HCT116 (cell line): ENCODE data around the gene KIF1A. TPM values are rescaled to one million over a fixed set of nuclear protein-coding genes. Genes with fewer than 3 reads are reported as not detected.

Experiments used
- ATAC-seq: fragments of 200-7000 bp; cut with Tn5 transposase; 2 replicates; pipeline ENCODE4 v1.9.1; 2020; ENCODE audit warnings: mild to moderate bottlenecking, moderate library complexity
- BruUV-seq: library from RNA; stranded (reverse); fragments of 400-500 nt; replicated peaks from 2 replicates; lab custom pipeline; 2021; lab: Mats Ljungman, UMichigan
- CTCF ChIA-PET: fragments of 300-600 bp; sonication (Branson Sonifier 250); formaldehyde crosslinking; loops from one replicate; lab custom pipeline; 2021; ENCODE audit warnings: antibody characterized with exemption; lab: Charles Lee
- POLR2A ChIA-PET: fragments of 300-600, 350-600 bp; sonication (Branson Sonifier 250); formaldehyde crosslinking; loops from one replicate; lab custom pipeline; 2021; ENCODE audit warnings: antibody characterized with exemption; lab: Charles Lee
- RAD21 ChIA-PET, 2 experiments: fragments of 300-600 bp; sonication (Branson Sonifier 250); formaldehyde crosslinking; loops; one replicate each; lab custom pipeline; 2023; ENCODE audit warnings: low total read pairs in 2 of 2; ENCODE audit not compliant: uncharacterized antibody in 2 of 2, unreplicated experiment in 2 of 2, low non-redundant PET in 1 of 2; lab: Charles Lee
- DNase-seq: peaks from one replicate; pipeline ENCODE4 v3.0.0-alpha.2; 2010; ENCODE audit warnings: low read depth, low spot score
- H2AFZ ChIP-seq: fragments of 200-600 bp; shearing (Covaris generic), sonication (generic); 2 replicates; pipeline ENCODE4 v1.6.1; 2017; ENCODE audit warnings: low read depth, mixed run types, mixed read lengths, antibody characterized with exemption, low read length; ENCODE audit not compliant: poor library complexity, severe bottlenecking
- H3K27ac ChIP-seq: 2 replicates; pipeline ENCODE4 v1.5.1; 2012; ENCODE audit warnings: low read depth, low read length
- H3K27me3 ChIP-seq: fragments of 200-600 bp; sonication (generic); 2 replicates; pipeline ENCODE4 v1.6.1; 2016; ENCODE audit warnings: mixed run types, low read length, mixed read lengths; ENCODE audit not compliant: insufficient read depth
- H3K36me3 ChIP-seq, 2 experiments: fragments of 200-500 bp in 1 of 2; fragments of 200-600 bp in 1 of 2; sonication (Bioruptor generic) in 1 of 2; sonication (generic) in 1 of 2; 2 replicates each; pipeline versions ENCODE4 v1.5.1 to v1.6.1; 2014 to 2016; ENCODE audit warnings: low read length in 2 of 2, inconsistent platforms in 1 of 2, mixed read lengths in 1 of 2, mixed run types in 1 of 2; ENCODE audit not compliant: insufficient read depth in 2 of 2, control insufficient read depth in 1 of 2
- H3K4me1 ChIP-seq, 2 experiments: fragments of 200-600 bp in 1 of 2; sonication (generic) in 1 of 2; 2 replicates each; pipeline versions ENCODE4 v1.5.1 to v1.6.1; 2012 to 2017; ENCODE audit warnings: low read length in 2 of 2, inconsistent platforms in 1 of 2, mild to moderate bottlenecking in 1 of 2, mixed read lengths in 1 of 2, mixed run types in 1 of 2, moderate library complexity in 1 of 2; ENCODE audit not compliant: insufficient read depth in 2 of 2, control insufficient read depth in 1 of 2
- H3K4me2 ChIP-seq: fragments of 200-600 bp; sonication (generic); 2 replicates; pipeline ENCODE4 v1.6.1; 2017; ENCODE audit warnings: mixed run types, low read length, mixed read lengths
- H3K4me3 ChIP-seq, 2 experiments: fragments of 200-600 bp in 1 of 2; sonication (generic) in 1 of 2; replicated peaks in 1 of 2; 2 replicates each; pipeline ENCODE4 v1.5.1; 2011 to 2016; ENCODE audit warnings: low read length in 2 of 2, control low read depth in 1 of 2, low read depth in 1 of 2, mild to moderate bottlenecking in 1 of 2, mixed read lengths in 1 of 2, mixed run types in 1 of 2
- H3K79me2 ChIP-seq: fragments of 200-600 bp; sonication (generic); 2 replicates; pipeline ENCODE4 v1.6.1; 2017; ENCODE audit warnings: mild to moderate bottlenecking, mixed run types, low read length, moderate library complexity, mixed read lengths; ENCODE audit not compliant: insufficient read depth
- H3K9ac ChIP-seq: fragments of 200-600 bp; sonication (generic); 2 replicates; pipeline ENCODE4 v1.6.1; 2016; ENCODE audit warnings: low read length, mixed read lengths
- H3K9me2 ChIP-seq: fragments of 200-600 bp; sonication (generic), shearing (Covaris generic); 2 replicates; pipeline ENCODE4 v1.6.1; 2017; ENCODE audit warnings: mixed run types, mild to moderate bottlenecking, moderate library complexity; ENCODE audit not compliant: insufficient read depth
- H3K9me3 ChIP-seq, 2 experiments: fragments of 200-500 bp in 1 of 2; fragments of 200-600 bp in 1 of 2; sonication (Bioruptor generic) in 1 of 2; sonication (generic) in 1 of 2; 2 replicates each; pipeline ENCODE4 v1.6.1; 2014 to 2017; ENCODE audit warnings: low read length in 2 of 2, mixed read lengths in 2 of 2, inconsistent platforms in 1 of 2, low read depth in 1 of 2, mild to moderate bottlenecking in 1 of 2, mixed run types in 1 of 2, moderate library complexity in 1 of 2; ENCODE audit not compliant: control insufficient read depth in 1 of 2, insufficient read depth in 1 of 2
- H4K20me1 ChIP-seq: fragments of 200-600 bp; sonication (generic), shearing (Covaris generic); 2 replicates; pipeline ENCODE4 v1.6.1; 2017; ENCODE audit warnings: mixed run types, mild to moderate bottlenecking, moderate library complexity; ENCODE audit not compliant: insufficient read depth
- CEBPB ChIP-seq: IDR thresholded peaks from 2 replicates; pipeline ENCODE4 v1.6.1; 2012; ENCODE audit warnings: low read depth
- CTCF ChIP-seq, 3 experiments: fragments of 200-600 bp in 1 of 3; sonication (generic) in 1 of 3; IDR thresholded peaks in 2 of 3; conservative IDR thresholded peaks in 1 of 3; 2 replicates each; pipeline ENCODE4 v1.5.1; 2012 to 2017; ENCODE audit warnings: low read depth in 2 of 3, low read length in 2 of 3, antibody characterized with exemption in 1 of 3, borderline replicate concordance in 1 of 3, control low read depth in 1 of 3, mild to moderate bottlenecking in 1 of 3, mixed read lengths in 1 of 3, mixed run types in 1 of 3, moderate library complexity in 1 of 3; ENCODE audit not compliant: insufficient read depth in 1 of 3
- EGR1 ChIP-seq: IDR thresholded peaks from 2 replicates; pipeline ENCODE4 v1.6.1; 2012; ENCODE audit warnings: low read depth
- ELF1 ChIP-seq: IDR thresholded peaks from 2 replicates; pipeline ENCODE4 v1.6.1; 2012; ENCODE audit warnings: low read depth, borderline replicate concordance
- EZH2 ChIP-seq: fragments of 200-600 bp; sonication (generic); IDR thresholded peaks from 2 replicates; pipeline ENCODE4 v1.6.1; 2017; ENCODE audit warnings: antibody characterized with exemption, mixed run types
- EZH2phosphoT487 ChIP-seq: fragments of 200-600 bp; IDR thresholded peaks from 2 replicates; pipeline ENCODE4 v1.6.1; 2018; ENCODE audit warnings: antibody characterized with exemption, borderline replicate concordance
- POLR2A ChIP-seq: IDR thresholded peaks from 2 replicates; pipeline ENCODE4 v1.7.0; 2011; ENCODE audit warnings: borderline replicate concordance; ENCODE audit not compliant: insufficient read depth, insufficient read length; ENCODE audit errors: extremely low read depth
- POLR2AphosphoS5 ChIP-seq: IDR thresholded peaks from 2 replicates; pipeline ENCODE4 v1.6.1; 2011; ENCODE audit warnings: mild to moderate bottlenecking, low read depth, low read length, moderate library complexity
- RAD21 ChIP-seq: IDR thresholded peaks from 2 replicates; pipeline ENCODE4 v1.6.1; 2012; ENCODE audit warnings: low read depth, mild to moderate bottlenecking
- REST ChIP-seq: IDR thresholded peaks from 2 replicates; pipeline ENCODE4 v1.6.1; 2012; ENCODE audit warnings: low read depth
- SIN3A ChIP-seq: IDR thresholded peaks from 2 replicates; pipeline ENCODE4 v1.6.1; 2012; ENCODE audit warnings: low read depth
- SP1 ChIP-seq: IDR thresholded peaks from 2 replicates; pipeline ENCODE4 v1.6.1; 2012; ENCODE audit warnings: low read depth
- TCF7L2 ChIP-seq: IDR thresholded peaks from 2 replicates; pipeline ENCODE4 v1.7.0; 2011; ENCODE audit warnings: borderline replicate concordance, inconsistent platforms; ENCODE audit not compliant: insufficient read depth, insufficient read length; ENCODE audit errors: extremely low read depth
- YY1 ChIP-seq: IDR thresholded peaks from 2 replicates; pipeline ENCODE4 v1.6.1; 2011; ENCODE audit warnings: low read length, low read depth, moderate library complexity, mild to moderate bottlenecking; ENCODE audit not compliant: insufficient replicate concordance; ENCODE audit errors: extremely low read depth
- ZFX ChIP-seq: fragments of 450-650 bp; IDR thresholded peaks from 2 replicates; pipeline ENCODE4 v1.6.1; 2017
- ZNF274 ChIP-seq: fragments of 200-500 bp; sonication (Bioruptor generic); IDR thresholded peaks from 2 replicates; pipeline ENCODE4 v1.6.1; 2014; ENCODE audit warnings: mild to moderate bottlenecking, low read depth, low read length, inconsistent platforms
- intact Hi-C: fragments of 100-400 bp; cut with micrococcal nuclease; formaldehyde crosslinking; loops from 2 replicates; pipeline ENCODE4 v1.10.0; 2022
- total RNA-seq: library from RNA; stranded (reverse); gene quantifications from one replicate; pipeline ENCODE4 v1.2.1, GENCODE V29; 2021; ENCODE audit not compliant: unreplicated experiment

Gene KIF1A
- total RNA-seq, 1 experiment from 2014 or later, result 0.27 TPM

- no peaks in the 10 kb centered on the region for H3K79me2 ChIP-seq
- BruUV-seq, result no TSS peak
- H3K27ac ChIP-seq, result no peak overlapping the region
- no peaks in the 10 kb centered on the region for H3K4me1 ChIP-seq
- TF ChIP-seq EZH2phosphoT487 (no peak), YY1 (no peak), SIN3A (no peak), EGR1 (no peak), ELF1 (no peak), POLR2A (no peak), CTCF (IDR thresholded peaks at IDR 0.05 in 2 of 3, conservative IDR thresholded peaks at IDR 0.05 in 1 of 3; ENCODE audit: borderline replicate concordance in 1 of 3, insufficient read depth in 1 of 3, low read depth in 2 of 3, low read length in 2 of 3) (no peak), CEBPB (no peak), EZH2 (no peak), ZNF274 (no peak), TCF7L2 (no peak), SP1 (no peak), REST (no peak), POLR2AphosphoS5 (no peak), ZFX (no peak), RAD21 (no peak)
- POLR2A ChIA-PET, result no interaction called here
- ATAC-seq (no peak), DNase-seq (no peak)
- RAD21 ChIA-PET, result interaction anchor here in 1 of 2 experiments (0.7 kb wide), 1 partner anchor 16 kb away, joined by 3 read pairs; no protein-coding TSS in a partner anchor
- H3K4me2 ChIP-seq, result no peak overlapping the region
- no peak overlapping the region for H3K9ac ChIP-seq
- H3K9me2 ChIP-seq, result no peaks in the 10 kb centered on the region
- H2AFZ ChIP-seq, result no peak overlapping the region
- H4K20me1 ChIP-seq, result no peaks in the 10 kb centered on the region
- CTCF ChIA-PET, result no interaction called here
- intact Hi-C loops, result no loop called here
- no peaks in the 10 kb centered on the region for H3K9me3 ChIP-seq
- H3K36me3 ChIP-seq, result no peaks in the 10 kb centered on the region
- no peak overlapping the region for H3K4me3 ChIP-seq
- H3K27me3 ChIP-seq, result no peaks in the 10 kb centered on the region
Observed at GRCh38 chr2:240791821-240792628, 28.0 kb downstream of the KIF1A start.
